ENCODE measurements around the gene TTC9B. TPM values are rescaled to one million over a fixed set of nuclear protein-coding genes. Genes with fewer than 3 reads are reported as not detected.
"Not testable (repeated sequence)": the region's sequence is repeated elsewhere in the genome, so short reads cannot be mapped to it uniquely, and the experiment has no call there.

Gene TTC9B
- total and polyA plus RNA-seq, 10 donors, result not detected

DNA sequence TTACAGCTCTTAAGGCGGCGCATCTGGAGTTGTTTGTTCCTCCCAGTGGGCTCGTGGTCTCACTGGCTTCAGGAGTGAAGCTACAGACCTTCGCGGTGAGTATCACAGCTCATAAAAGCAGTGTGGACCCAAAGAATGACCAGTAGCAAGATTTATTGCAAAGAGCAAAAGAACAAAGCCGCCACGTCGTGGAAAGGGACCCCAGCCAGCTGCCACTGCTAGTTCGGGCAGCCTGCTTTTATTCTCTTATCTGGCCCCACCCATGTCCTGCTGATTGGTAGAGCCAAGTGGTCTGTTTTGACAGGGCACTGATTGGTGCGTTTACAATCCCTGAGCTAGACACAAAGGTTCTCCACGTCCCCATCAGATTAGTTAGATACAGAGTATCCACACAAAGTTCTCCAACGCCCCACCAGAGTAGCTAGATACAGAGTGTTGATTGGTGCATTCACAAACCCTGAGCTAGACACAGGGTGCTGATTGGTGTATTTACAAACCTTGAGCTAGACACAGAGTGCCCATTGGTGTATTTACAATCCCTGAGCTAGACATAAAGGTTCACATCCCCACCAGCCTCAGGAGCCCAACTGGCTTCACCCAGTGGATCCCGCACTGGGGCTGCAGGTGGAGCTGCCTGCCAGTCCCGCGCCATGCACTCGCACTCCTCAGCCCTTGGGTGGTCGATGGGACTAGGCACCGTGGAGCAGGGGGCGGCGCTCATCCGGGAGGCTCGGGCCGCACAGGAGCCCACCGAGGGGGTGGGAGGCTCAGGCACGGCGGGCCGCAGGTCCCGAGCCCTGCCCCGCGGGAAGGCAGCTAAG is 48.5 kb downstream of the TTC9B start:
- H3K36me3 ChIP-seq; intact Hi-C loops (cut with DNase I; ENCODE audit: low total_unique reads); DNase-seq; H3K4me3 ChIP-seq; H3K27ac ChIP-seq; H3K9me3 ChIP-seq: not testable (repeated sequence)
- Histone ChIP-seq H3K27me3 (replicated peaks in 1 of 7) (peaks cover 0 to 11% (median 0%) of the 10 kb centered on the region in 7 donors), H3K4me1 (peaks cover 0 to 11% (median 5%) of the 10 kb centered on the region in 6 donors)
- 82 to 85% (median 83%) methylated on average over 13 to 30 of the region's 30 CpGs for WGBS, 5 donors

Other genes with a start within 250 kb of the TTC9B start
- gene PSMC4, start 247.2 kb downstream of the TTC9B start, total RNA-seq, result 10 to 100 TPM; 58.9 to 85.4 (median 65.4) TPM
- 10 to 100 TPM; 53.2 to 66.4 (median 55.5) TPM for gene PSMC4, start 247.2 kb downstream of the TTC9B start, polyA plus RNA-seq
- 10 to 100 TPM in 3 of 7 donors, 1 to 10 TPM in 4; 7.3 to 15.1 (median 9.2) TPM for gene ZNF546, start 221.3 kb downstream of the TTC9B start, total RNA-seq
- gene ZNF546, start 221.3 kb downstream of the TTC9B start, polyA plus RNA-seq, result 1 to 10 TPM; 1.4 to 2.3 (median 1.4) TPM
- 10 to 100 TPM; 23.7 to 42.3 (median 32.1) TPM for gene ZNF780B, start 162.2 kb downstream of the TTC9B start, total RNA-seq
- gene ZNF780B, start 162.2 kb downstream of the TTC9B start, polyA plus RNA-seq, result 10 to 100 TPM in 1 of 3 donors, 1 to 10 TPM in 2; 7.8 to 11.4 (median 8.6) TPM
- 10 to 100 TPM; 24.5 to 52.5 (median 39.3) TPM for gene ZNF780A, start 127.4 kb downstream of the TTC9B start, total RNA-seq
- gene ZNF780A, start 127.4 kb downstream of the TTC9B start, polyA plus RNA-seq, result 10 to 100 TPM; 18.1 to 19.1 (median 18.7) TPM
- gene MAP3K10, start 27.0 kb downstream of the TTC9B start, total RNA-seq, result 10 to 100 TPM; 14.0 to 25.6 (median 17.9) TPM
- gene MAP3K10, start 27.0 kb downstream of the TTC9B start, polyA plus RNA-seq, result 10 to 100 TPM in 1 of 3 donors, 1 to 10 TPM in 2; 4.3 to 23.0 (median 8.4) TPM
- gene CCNP, start 8.3 kb upstream of the TTC9B start, total RNA-seq, result under 1 TPM in 2 of 7 donors, not detected in 5; 0.43 to 0.47 TPM
- gene CCNP, start 8.3 kb upstream of the TTC9B start, polyA plus RNA-seq, result under 1 TPM; 0.18 to 0.43 (median 0.26) TPM
- gene AKT2, start 67.0 kb upstream of the TTC9B start, total RNA-seq, result 100 to 1,000 TPM in 4 of 7 donors, 10 to 100 TPM in 3; 95.1 to 134 (median 112) TPM
- gene AKT2, start 67.0 kb upstream of the TTC9B start, polyA plus RNA-seq, result 10 to 100 TPM; 28.8 to 75.7 (median 37.1) TPM
- gene C19orf47, start 130.0 kb upstream of the TTC9B start, total RNA-seq, result 10 to 100 TPM; 10.2 to 21.9 (median 13.2) TPM
- gene C19orf47, start 130.0 kb upstream of the TTC9B start, polyA plus RNA-seq, result 10 to 100 TPM in 1 of 3 donors, 1 to 10 TPM in 2; 8.2 to 14.7 (median 8.5) TPM
- gene PLD3, start 130.3 kb upstream of the TTC9B start, total RNA-seq, result 100 to 1,000 TPM; 187 to 589 (median 326) TPM
- gene PLD3, start 130.3 kb upstream of the TTC9B start, polyA plus RNA-seq, result 100 to 1,000 TPM in 1 of 3 donors, 10 to 100 TPM in 2; 61.3 to 120 (median 81.6) TPM
- under 1 TPM in 1 of 7 donors, not detected in 6; 0.19 TPM for gene HIPK4, start 171.8 kb upstream of the TTC9B start, total RNA-seq
- gene HIPK4, start 171.8 kb upstream of the TTC9B start, polyA plus RNA-seq, result under 1 TPM in 1 of 3 donors, not detected in 2; 0.08 TPM
- 1 to 10 TPM; 1.7 to 3.4 (median 3.0) TPM for gene PRX, start 195.0 kb upstream of the TTC9B start, total RNA-seq
- gene PRX, start 195.0 kb upstream of the TTC9B start, polyA plus RNA-seq, result 1 to 10 TPM in 1 of 3 donors, under 1 TPM in 2; 0.50 to 1.8 (median 0.56) TPM
- gene SERTAD1, start 207.6 kb upstream of the TTC9B start, total RNA-seq, result 10 to 100 TPM in 6 of 7 donors, 1 to 10 TPM in 1; 9.8 to 19.7 (median 13.2) TPM
- 10 to 100 TPM in 1 of 3 donors, 1 to 10 TPM in 2; 8.5 to 14.9 (median 9.4) TPM for gene SERTAD1, start 207.6 kb upstream of the TTC9B start, polyA plus RNA-seq
- gene SERTAD3, start 226.0 kb upstream of the TTC9B start, total RNA-seq, result 10 to 100 TPM; 21.5 to 51.4 (median 30.9) TPM
- gene SERTAD3, start 226.0 kb upstream of the TTC9B start, polyA plus RNA-seq, result 10 to 100 TPM; 21.8 to 32.6 (median 23.5) TPM
- gene BLVRB, start 247.4 kb upstream of the TTC9B start, total RNA-seq, result 100 to 1,000 TPM in 6 of 7 donors, 10 to 100 TPM in 1; 92.3 to 243 (median 179) TPM
- 100 to 1,000 TPM in 2 of 3 donors, 10 to 100 TPM in 1; 90.6 to 215 (median 136) TPM for gene BLVRB, start 247.4 kb upstream of the TTC9B start, polyA plus RNA-seq
- gene SPTBN4, start 248.6 kb upstream of the TTC9B start, total RNA-seq, result 1 to 10 TPM in 3 of 7 donors, under 1 TPM in 4; 0.32 to 2.3 (median 0.85) TPM
- under 1 TPM; 0.30 to 0.61 (median 0.35) TPM for gene SPTBN4, start 248.6 kb upstream of the TTC9B start, polyA plus RNA-seq

Data from spleen (tissue), 11 donors.